ENCODE results near the gene HBM.
"Not testable (repeated sequence)": the region's sequence is repeated elsewhere in the genome, so short reads cannot be mapped to it uniquely, and the experiment has no call there.

Gene HBM, protein sequence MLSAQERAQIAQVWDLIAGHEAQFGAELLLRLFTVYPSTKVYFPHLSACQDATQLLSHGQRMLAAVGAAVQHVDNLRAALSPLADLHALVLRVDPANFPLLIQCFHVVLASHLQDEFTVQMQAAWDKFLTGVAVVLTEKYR

DNA sequence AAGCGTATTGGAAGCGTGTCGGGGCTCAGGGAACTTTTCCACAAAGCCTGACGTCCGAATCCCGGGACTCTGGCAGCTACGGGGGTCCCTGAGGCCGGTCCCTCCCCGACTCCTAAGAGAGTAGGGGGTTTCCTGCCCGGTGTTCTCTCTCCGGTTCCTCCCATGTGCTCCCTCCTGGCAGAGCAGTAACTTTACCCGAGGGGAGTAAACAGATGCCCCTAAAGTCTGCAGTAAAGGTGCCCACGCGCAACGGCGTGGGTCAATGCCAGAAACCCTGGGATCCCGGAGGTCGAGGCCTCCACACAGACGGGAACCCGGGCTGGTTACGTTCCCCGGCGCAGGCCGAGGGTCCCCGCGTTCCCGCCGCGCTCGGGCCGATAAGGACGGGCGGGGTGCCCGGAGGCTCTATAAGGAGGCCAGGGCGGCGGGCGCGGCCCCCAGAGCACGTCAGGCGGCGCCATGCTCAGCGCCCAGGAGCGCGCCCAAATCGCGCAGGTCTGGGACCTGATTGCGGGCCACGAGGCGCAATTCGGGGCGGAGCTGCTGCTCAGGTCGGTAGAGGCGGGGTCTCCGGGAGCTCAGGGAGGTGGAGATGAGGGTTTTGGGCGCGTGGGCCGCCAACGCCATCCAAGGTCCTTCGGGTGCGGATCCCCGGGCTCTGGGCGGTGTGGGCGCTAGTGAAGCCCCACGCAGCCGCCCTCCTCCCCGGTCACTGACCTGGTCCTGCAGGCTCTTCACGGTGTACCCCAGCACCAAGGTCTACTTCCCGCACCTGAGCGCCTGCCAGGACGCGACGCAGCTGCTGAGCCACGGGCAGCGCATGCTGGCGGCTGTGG is at the start of gene HBM:
TSS of gene HBM (plus strand) at position 440 of the 836 bp plus-strand sequence. CDS start at position 460, 20 bp downstream.
- no peak for DNase-seq (ENCODE audit: low read depth in 1 of 2, low spot score in 1 of 2)

DNA sequence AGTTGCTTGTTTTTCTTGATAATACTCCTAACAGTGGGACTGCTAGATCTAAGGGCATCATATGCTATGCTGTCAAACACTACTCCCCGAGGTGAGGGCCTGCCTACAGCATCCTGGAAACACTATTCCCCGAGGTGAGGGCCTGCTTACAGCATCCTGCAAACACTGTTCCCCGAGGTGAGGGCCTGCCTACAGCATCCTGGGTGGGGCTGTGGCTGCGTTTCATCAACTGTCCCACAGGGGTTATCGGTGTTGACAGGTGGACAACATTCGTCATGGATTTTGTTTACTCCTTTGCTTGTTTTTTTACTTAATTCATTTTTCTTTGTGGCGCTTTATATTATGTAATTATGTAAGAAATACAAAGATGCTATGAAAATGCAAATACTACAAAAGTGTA is 49.8 kb upstream of the HBM start:
- DNase-seq (ENCODE audit: low read depth in 1 of 2, low spot score in 1 of 2), result no peak

DNA sequence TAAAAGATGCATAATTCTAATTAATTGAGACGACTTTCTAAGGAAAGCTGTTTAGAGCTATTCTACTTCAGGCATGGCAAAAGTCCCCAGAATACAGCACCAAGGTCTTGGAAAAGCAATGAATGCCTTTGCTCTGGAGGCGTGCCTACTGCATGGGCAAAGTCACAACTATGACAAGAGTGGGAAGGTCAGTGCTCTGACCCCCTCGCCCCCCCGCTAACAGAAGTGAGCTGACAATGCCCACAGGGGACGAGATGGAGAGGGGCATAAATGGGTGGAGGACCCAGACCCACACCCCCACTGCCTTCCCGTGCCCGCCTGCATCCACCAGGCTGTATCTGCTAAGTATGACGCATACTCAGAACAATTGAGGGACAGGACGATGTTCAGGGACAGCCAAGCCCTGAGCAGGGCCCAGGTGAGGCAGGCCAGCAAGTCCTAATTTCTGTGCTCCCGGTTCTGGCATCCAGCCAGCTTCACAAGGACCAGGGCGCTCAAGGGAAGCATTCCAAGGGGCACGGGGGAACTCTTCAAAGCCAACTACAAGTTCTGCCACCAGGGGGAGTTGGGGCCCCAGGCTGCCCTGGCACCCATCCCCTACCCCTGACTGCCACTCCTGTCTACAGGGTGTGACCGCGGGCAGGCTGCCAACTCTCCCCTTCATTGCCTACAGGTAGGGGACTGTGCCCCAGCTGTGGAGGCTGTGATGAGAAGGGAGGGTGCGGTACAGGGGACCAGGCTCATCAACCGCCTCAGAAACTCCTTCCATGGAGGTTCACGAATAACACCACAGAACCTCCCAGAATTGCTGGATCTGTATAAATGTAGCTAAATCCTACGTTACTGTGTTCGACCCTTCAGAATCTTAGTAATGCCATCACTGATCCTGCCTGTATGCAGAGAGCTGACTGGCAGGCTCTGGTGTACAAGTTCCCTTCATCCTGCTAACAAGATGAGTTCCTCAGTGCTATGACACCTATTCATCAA is 48.1 kb upstream of the HBM start:
- peak; percentile 14 to 36 for DNase-seq (ENCODE audit: low read depth in 1 of 2, low spot score in 1 of 2)

- no peak for DNase-seq (ENCODE audit: low read depth in 1 of 2, low spot score in 1 of 2)
These were observed 46.9 kb upstream of the HBM start for GRCh38 chr16:118857-119256.

- no peak for DNase-seq (ENCODE audit: low read depth in 1 of 2, low spot score in 1 of 2)
These were observed 46.5 kb upstream of the HBM start for GRCh38 chr16:119295-119694.

DNA sequence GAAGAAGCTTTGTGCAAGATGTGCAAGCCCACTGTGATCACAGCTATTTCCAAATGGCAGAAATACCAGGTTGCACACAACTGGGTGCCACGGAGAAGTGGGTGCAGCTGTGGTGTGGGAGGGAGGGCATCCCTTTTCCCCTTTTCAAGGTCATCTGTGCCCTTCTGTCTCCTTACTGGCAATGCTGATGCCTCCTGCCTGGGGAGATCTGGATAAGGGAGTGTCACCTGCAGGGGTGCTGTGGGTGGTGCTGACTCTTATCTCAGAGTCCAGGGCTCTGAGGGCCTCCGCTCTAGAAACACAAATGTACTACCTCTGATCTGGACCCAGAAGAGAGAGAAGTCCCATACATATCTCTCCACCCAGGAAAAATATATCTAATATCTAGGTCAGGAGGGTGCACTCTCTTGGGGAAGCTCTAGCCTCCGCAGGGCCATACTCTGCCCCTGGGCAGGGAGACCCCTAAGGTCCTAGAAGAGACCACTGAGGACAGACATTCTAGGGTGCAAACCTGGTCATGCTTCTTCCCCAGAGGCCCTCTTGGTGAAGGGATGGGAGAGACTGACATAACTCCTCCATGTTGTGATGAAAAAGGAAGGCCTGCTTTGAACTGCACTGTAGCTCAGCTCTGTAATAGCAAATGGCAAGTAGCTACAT is 45.8 kb upstream of the HBM start:
- no peak for DNase-seq (ENCODE audit: low read depth in 1 of 2, low spot score in 1 of 2)

- no peak for DNase-seq (ENCODE audit: low read depth in 1 of 2, low spot score in 1 of 2)
These were observed 45.0 kb upstream of the HBM start for GRCh38 chr16:120756-121155.

GRCh38 chr16:122361-122760 is 43.4 kb upstream of the HBM start:
- DNase-seq (ENCODE audit: low read depth in 1 of 2, low spot score in 1 of 2), result no peak

- DNase-seq (ENCODE audit: low read depth in 1 of 2, low spot score in 1 of 2), result not testable (repeated sequence)
These were observed 42.0 kb upstream of the HBM start for GRCh38 chr16:123558-124350.

- no peak for DNase-seq (ENCODE audit: low read depth in 1 of 2, low spot score in 1 of 2)
These were observed 40.8 kb upstream of the HBM start for GRCh38 chr16:125011-125410.

DNA sequence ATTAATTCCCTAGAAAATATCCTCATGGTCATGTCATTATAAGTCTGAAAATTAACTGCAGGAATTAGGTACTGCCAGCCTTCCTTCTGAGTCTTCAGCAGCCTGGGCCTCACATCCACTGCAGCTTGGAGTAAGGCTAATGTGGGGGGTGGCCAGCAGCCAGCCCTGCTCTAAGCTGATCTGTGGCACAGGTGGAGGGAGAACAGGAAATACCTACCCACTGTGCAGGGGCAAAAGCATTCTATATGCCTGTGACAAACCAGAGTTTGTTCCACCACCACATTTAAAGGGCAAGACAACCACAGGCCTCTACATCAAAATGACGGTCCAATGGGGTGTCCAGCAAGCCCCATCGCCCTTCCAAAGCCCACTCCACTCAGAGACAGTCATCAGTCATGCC is 36.7 kb upstream of the HBM start:
- DNase-seq (ENCODE audit: low read depth in 1 of 2, low spot score in 1 of 2), result no peak

GRCh38 chr16:130533-131173 is 35.1 kb upstream of the HBM start:
- DNase-seq (ENCODE audit: low read depth in 1 of 2, low spot score in 1 of 2), result no peak

DNA sequence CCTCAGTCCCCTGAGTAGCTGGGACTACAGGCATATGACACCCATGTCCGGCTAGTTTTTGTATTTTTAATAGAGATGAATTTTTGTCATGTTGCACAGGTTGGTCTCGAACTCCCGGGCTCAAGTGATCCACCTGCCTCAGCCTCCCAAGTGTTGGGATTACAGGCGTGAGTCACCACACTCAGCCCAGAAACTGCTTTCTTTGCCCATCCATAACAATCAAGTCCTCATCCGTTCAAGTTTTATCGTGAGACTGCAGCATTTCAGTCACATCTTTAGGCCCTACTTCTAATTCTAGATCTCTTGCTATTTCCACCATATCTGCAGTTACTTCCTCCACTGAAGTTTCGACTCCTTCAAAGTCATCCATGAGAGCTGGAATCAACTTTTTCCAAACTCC is 33.7 kb upstream of the HBM start:
- no peak for DNase-seq (ENCODE audit: low read depth in 1 of 2, low spot score in 1 of 2)

GRCh38 chr16:133716-134115 is 32.1 kb upstream of the HBM start:
- DNase-seq (ENCODE audit: low read depth in 1 of 2, low spot score in 1 of 2), result no peak

DNA sequence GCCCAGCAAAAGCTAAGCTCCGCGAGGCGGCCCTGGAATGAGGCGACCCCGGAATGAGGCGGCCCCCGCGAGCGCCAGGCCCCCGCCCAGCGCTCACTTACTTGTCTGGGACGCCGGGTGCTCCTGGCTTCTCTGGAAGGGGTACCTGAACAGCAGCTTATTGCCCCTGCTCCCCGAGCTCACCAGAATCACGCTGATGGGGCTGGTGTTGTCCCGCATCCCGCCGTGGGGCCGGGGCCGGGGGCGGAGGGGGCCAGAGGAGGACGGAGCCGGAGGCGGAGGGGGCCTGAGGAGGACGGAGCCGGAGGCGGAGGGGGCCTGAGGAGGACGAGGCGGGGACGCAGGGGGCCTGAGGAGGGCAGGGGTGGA is 27.7 kb upstream of the HBM start:
- DNase-seq (ENCODE audit: low read depth in 1 of 2, low spot score in 1 of 2), result peak in 1 of 2 donors; percentile 6

DNA sequence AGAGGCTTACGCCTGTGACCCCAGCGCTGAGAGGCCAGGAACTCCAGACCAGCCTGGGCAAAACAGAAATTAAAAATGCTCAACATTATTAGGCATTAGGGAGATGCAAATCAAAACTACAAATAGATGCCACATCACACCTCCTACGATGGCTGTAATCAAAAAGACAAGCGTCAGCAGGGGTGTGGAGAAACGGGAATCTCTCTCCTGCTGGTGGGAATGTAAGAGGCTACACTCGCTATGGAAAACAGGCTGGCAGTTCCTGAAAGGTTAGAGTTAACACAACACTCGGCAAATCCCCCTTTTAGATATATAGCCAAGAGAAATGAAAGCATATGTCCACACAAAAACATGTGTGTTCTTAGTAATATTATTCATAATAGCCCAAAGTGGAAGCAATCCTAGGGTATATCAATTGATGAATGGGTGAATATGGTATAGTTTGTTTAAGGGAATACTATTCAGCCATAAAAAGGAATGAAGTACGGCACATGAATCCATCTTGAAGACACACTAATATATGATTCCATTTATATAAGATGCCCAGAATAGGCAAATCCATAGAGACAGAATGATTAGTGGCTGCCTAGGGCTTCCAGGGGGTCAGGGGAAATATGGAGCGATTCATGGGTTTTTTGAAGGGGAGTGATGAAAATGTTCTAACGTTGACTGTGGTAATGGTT is 25.5 kb upstream of the HBM start:
- DNase-seq (ENCODE audit: low read depth in 1 of 2, low spot score in 1 of 2), result no peak

GRCh38 chr16:142405-142967 is 23.3 kb upstream of the HBM start:
- no peak for DNase-seq (ENCODE audit: low read depth in 1 of 2, low spot score in 1 of 2)

DNA sequence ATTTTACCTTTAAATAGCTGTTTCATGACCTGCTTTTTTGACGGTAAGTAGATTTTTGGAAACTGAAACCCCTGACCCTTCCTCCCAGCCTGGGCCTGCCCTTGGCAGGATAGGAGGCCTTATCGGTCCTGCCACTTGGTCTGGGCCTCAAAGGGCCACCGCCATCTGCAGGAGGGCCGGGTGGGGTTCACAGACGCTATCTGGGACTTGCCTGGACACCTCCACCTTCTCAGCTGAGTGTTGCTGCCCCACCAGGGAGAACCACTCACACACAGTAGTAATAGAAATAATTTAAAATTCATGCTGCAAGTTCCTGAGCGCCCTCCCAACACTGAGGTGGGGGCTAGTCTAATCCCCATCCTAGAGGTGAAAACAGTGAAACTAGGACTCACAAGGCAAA is 22.7 kb upstream of the HBM start:
- DNase-seq (ENCODE audit: low read depth in 1 of 2, low spot score in 1 of 2), result no peak

DNA sequence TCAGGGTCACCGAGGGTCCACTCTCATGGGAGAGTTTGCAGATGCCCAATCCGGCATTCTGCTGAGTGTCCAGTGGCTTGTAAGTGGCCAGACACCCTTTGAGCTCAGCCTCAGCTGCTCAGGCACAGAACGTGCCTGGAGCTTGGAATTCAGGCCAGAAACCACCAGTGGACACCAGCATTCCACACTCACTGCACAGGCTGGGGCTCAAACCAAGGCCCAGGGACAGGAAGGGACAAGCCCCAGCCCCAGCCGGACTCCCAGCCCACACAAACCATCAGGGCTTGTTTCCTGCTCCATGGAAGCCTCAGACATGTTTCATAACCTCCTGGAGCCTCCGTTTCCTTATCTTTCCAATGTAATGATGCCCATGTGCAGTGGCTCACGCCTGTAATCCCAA is 22.3 kb upstream of the HBM start:
- no peak for DNase-seq (ENCODE audit: low read depth in 1 of 2, low spot score in 1 of 2)
